HEK293 (cell line): ENCODE data around the gene ZNF200.

Experiments
- AEBP2 ChIP-seq: fragments of 450-650 bp; formaldehyde crosslinking; IDR thresholded peaks from 2 replicates; pipeline ENCODE4 v1.5.1; 2016; ENCODE audit warnings: missing biosample characterization, missing genetic modification characterization, borderline replicate concordance
- KLF10 ChIP-seq: fragments of 450-650 bp; IDR thresholded peaks from 2 replicates; pipeline ENCODE4 v1.5.1; 2018; ENCODE audit warnings: missing biosample characterization, mild to moderate bottlenecking, missing genetic modification characterization
- KLF7 ChIP-seq: fragments of 450-650 bp; formaldehyde crosslinking; IDR thresholded peaks from 2 replicates; pipeline ENCODE4 v1.5.1; 2016; ENCODE audit warnings: missing biosample characterization, missing genetic modification characterization, borderline replicate concordance
- MEIS1 ChIP-seq: sonication (generic); formaldehyde crosslinking; IDR thresholded peaks from 2 replicates; pipeline ENCODE4 v1.8.1; 2022; ENCODE audit warnings: missing genetic modification reagents, mild to moderate bottlenecking, borderline replicate concordance
- OSR2 ChIP-seq: fragments of 450-650 bp; formaldehyde crosslinking; IDR thresholded peaks from 2 replicates; pipeline ENCODE4 v1.5.1; 2016; ENCODE audit warnings: missing biosample characterization, missing genetic modification characterization
- PRDM6 ChIP-seq: fragments of 450-650 bp; formaldehyde crosslinking; IDR thresholded peaks from 2 replicates; pipeline ENCODE4 v1.5.1; 2017; ENCODE audit warnings: missing biosample characterization, missing genetic modification characterization
- REST ChIP-seq: fragments of 450-650 bp; formaldehyde crosslinking; IDR thresholded peaks from 2 replicates; pipeline ENCODE4 v1.5.1; 2016; ENCODE audit warnings: missing biosample characterization, missing genetic modification characterization
- SCRT2 ChIP-seq: fragments of 450-650 bp; formaldehyde crosslinking; IDR thresholded peaks from 2 replicates; pipeline ENCODE4 v1.5.1; 2016; ENCODE audit warnings: missing biosample characterization, missing genetic modification characterization
- WT1 ChIP-seq: fragments of 450-650 bp; formaldehyde crosslinking; IDR thresholded peaks from 2 replicates; pipeline ENCODE4 v1.5.1; 2016; ENCODE audit warnings: missing biosample characterization, missing genetic modification characterization
- ZBTB11 ChIP-seq: fragments of 450-650 bp; formaldehyde crosslinking; conservative IDR thresholded peaks from 2 replicates; pipeline ENCODE4 v1.5.1; 2016; ENCODE audit warnings: low read depth, missing biosample characterization, missing genetic modification characterization
- ZFP37 ChIP-seq: fragments of 450-650 bp; formaldehyde crosslinking; IDR thresholded peaks from 2 replicates; pipeline ENCODE4 v1.5.1; 2016; ENCODE audit warnings: missing biosample characterization, missing genetic modification characterization
- ZNF133 ChIP-seq: fragments of 450-650 bp; formaldehyde crosslinking; IDR thresholded peaks from 2 replicates; pipeline ENCODE4 v1.5.1; 2016; ENCODE audit warnings: missing biosample characterization, missing genetic modification characterization
- ZNF155 ChIP-seq: fragments of 450-650 bp; formaldehyde crosslinking; IDR thresholded peaks from 2 replicates; pipeline ENCODE4 v1.5.1; 2016; ENCODE audit warnings: missing biosample characterization, missing genetic modification characterization
- ZNF184 ChIP-seq: fragments of 450-650 bp; IDR thresholded peaks from 2 replicates; pipeline ENCODE4 v1.5.1; 2018; ENCODE audit warnings: missing biosample characterization, mild to moderate bottlenecking, missing genetic modification characterization
- ZNF19 ChIP-seq: fragments of 450-650 bp; formaldehyde crosslinking; IDR thresholded peaks from 2 replicates; pipeline ENCODE4; 2016; ENCODE audit warnings: missing biosample characterization, missing genetic modification characterization, low read depth
- ZNF223 ChIP-seq: fragments of 450-650 bp; formaldehyde crosslinking; IDR thresholded peaks from 2 replicates; pipeline ENCODE4 v1.5.1; 2016; ENCODE audit warnings: missing biosample characterization, missing genetic modification characterization
- ZNF292 ChIP-seq: fragments of 450-650 bp; formaldehyde crosslinking; IDR thresholded peaks from 2 replicates; pipeline ENCODE4 v1.5.1; 2016; ENCODE audit warnings: low read depth, missing biosample characterization, missing genetic modification characterization, borderline replicate concordance
- ZNF366 ChIP-seq: fragments of 450-650 bp; formaldehyde crosslinking; conservative IDR thresholded peaks from 2 replicates; pipeline ENCODE4 v1.5.1; 2016; ENCODE audit warnings: missing biosample characterization, missing genetic modification characterization
- ZNF449 ChIP-seq: fragments of 450-650 bp; formaldehyde crosslinking; IDR thresholded peaks from 2 replicates; pipeline ENCODE4 v1.5.1; 2017; ENCODE audit warnings: missing biosample characterization, mild to moderate bottlenecking, missing genetic modification characterization, moderate library complexity
- ZNF544 ChIP-seq: fragments of 450-650 bp; formaldehyde crosslinking; IDR thresholded peaks from 2 replicates; pipeline ENCODE4 v1.5.0; 2017; ENCODE audit warnings: missing biosample characterization, missing genetic modification characterization
- ZNF549 ChIP-seq: fragments of 450-650 bp; IDR thresholded peaks from 2 replicates; pipeline ENCODE4 v1.5.1; 2018; ENCODE audit warnings: missing biosample characterization, missing genetic modification characterization, mild to moderate bottlenecking, inconsistent platforms, moderate library complexity
- ZNF560 ChIP-seq: fragments of 450-650 bp; formaldehyde crosslinking; IDR thresholded peaks from 2 replicates; pipeline ENCODE4 v1.5.1; 2017; ENCODE audit warnings: missing biosample characterization, missing genetic modification characterization, borderline replicate concordance
- ZNF585B ChIP-seq: fragments of 450-650 bp; formaldehyde crosslinking; IDR thresholded peaks from 2 replicates; pipeline ENCODE4 v1.5.1; 2016; ENCODE audit warnings: missing biosample characterization, missing genetic modification characterization
- ZNF654 ChIP-seq: fragments of 450-650 bp; formaldehyde crosslinking; IDR thresholded peaks from 2 replicates; pipeline ENCODE4 v1.5.1; 2016; ENCODE audit warnings: low read depth, missing biosample characterization, missing genetic modification characterization
- ZNF670 ChIP-seq: fragments of 450-650 bp; formaldehyde crosslinking; IDR thresholded peaks from 2 replicates; pipeline ENCODE4 v1.5.1; 2016; ENCODE audit warnings: missing biosample characterization, missing genetic modification characterization, low read depth
- ZNF747 ChIP-seq: fragments of 450-650 bp; formaldehyde crosslinking; IDR thresholded peaks from 2 replicates; pipeline ENCODE4 v1.5.1; 2016; ENCODE audit warnings: missing biosample characterization, missing genetic modification characterization
- ZNF768 ChIP-seq: fragments of 450-650 bp; formaldehyde crosslinking; IDR thresholded peaks from 2 replicates; pipeline ENCODE4 v1.5.1; 2018; ENCODE audit warnings: missing biosample characterization, mild to moderate bottlenecking, missing genetic modification characterization
- ZNF843 ChIP-seq: fragments of 450-650 bp; formaldehyde crosslinking; IDR thresholded peaks from 2 replicates; pipeline ENCODE4 v1.5.1; 2016; ENCODE audit warnings: missing biosample characterization, missing genetic modification characterization

Gene ZNF200

GRCh38 chr16:3234857-3235561, at the start of gene ZNF200 (continued):
- TF ChIP-seq KLF7 (tag by site-specific recombination) (no peak), OSR2 (no peak), AEBP2 (tag by site-specific recombination) (no peak), ZNF585B (tag by site-specific recombination) (no peak), ZNF654 (tag by site-specific recombination) (no peak), ZFP37 (no peak), ZNF670 (no peak), ZNF560 (no peak), ZBTB11 (tag by site-specific recombination) (peak; percentile 92), ZNF544 (no peak), ZNF19 (tag by site-specific recombination) (no peak), ZNF133 (tag by site-specific recombination) (no peak), WT1 (no peak), ZNF223 (no peak), ZNF366 (tag by site-specific recombination) (no peak), ZNF768 (tag by site-specific recombination) (no peak), PRDM6 (tag by site-specific recombination) (no peak), ZNF184 (tag by site-specific recombination) (no peak), ZNF155 (tag by site-specific recombination) (no peak), REST (tag by site-specific recombination) (no peak; the same call in 1 of the 2 replicates), ZNF843 (tag by site-specific recombination) (peak; percentile 53; the same call in 1 of the 2 replicates), ZNF747 (tag by site-specific recombination) (no peak), ZNF292 (tag by site-specific recombination) (no peak), MEIS1 (CRISPR knock-in tag) (no peak), ZNF549 (tag by site-specific recombination) (no peak), KLF10 (peak; percentile 56), SCRT2 (no peak), ZNF449 (0 out of 2 replicates have a peak, but pooled peaks have one; percentile 29)
